Testis (tissue), 3 donors: ENCODE measurements around the gene MAN2B2. TPM values are rescaled to one million over a fixed set of nuclear protein-coding genes. Genes with fewer than 3 reads are reported as not detected.

ENCODE experiments used
- DNase-seq: peaks from one replicate; pipeline ENCODE4 v3.0.0-alpha.2; 2019
- H3K27ac ChIP-seq, 2 donors: fragments of 200-600 bp; sonication (generic); one replicate each; pipeline ENCODE4 v1.5.1; 2019
- H3K27me3 ChIP-seq: fragments of 200-600 bp; sonication (generic); one replicate; pipeline ENCODE4 v1.5.1; 2019
- H3K36me3 ChIP-seq: fragments of 200-600 bp; sonication (generic); one replicate; pipeline ENCODE4 v1.5.1; 2017; ENCODE audit warnings: low read depth; ENCODE audit errors: missing control alignments
- H3K4me1 ChIP-seq: fragments of 200-600 bp; sonication (generic); one replicate; pipeline ENCODE4 v1.5.1; 2019
- H3K4me3 ChIP-seq, 2 donors: fragments of 200-600 bp; sonication (generic); one replicate each; pipeline ENCODE4 v1.5.1; 2017 to 2019
- H3K9me3 ChIP-seq: fragments of 200-600 bp; sonication (generic); one replicate; pipeline ENCODE4 v1.5.1; 2017
- POLR2A ChIP-seq: fragments of 450-650 bp; IDR thresholded peaks from one replicate; pipeline ENCODE4 v1.6.1; 2017; ENCODE audit warnings: antibody characterized with exemption, mild to moderate bottlenecking, moderate library complexity
- WGBS, 2 donors: methylation state at CpG; one replicate each; pipeline ENCODE4 v1.1.5; 2018; 5-methylcytosine and 5-hydroxymethylcytosine counted together
- intact Hi-C: fragments of 100-400 bp; cut with DNase I; formaldehyde crosslinking; loops from one replicate; pipeline ENCODE4 v1.15.1; 2023; ENCODE audit warnings: low total_unique reads
- polyA plus RNA-seq: library from polyadenylated mRNA; stranded (reverse); fragments of 350-450 nt; fragmentation: Illumina TruSeq; extraction: RNeasy Lipid Tissue Mini Kit (QIAGEN cat#74804); gene quantifications from one replicate; pipeline ENCODE4 v1.2.3, GENCODE V29; 2014; ENCODE audit warnings: low read depth, low replicate concordance; ENCODE audit not compliant: insufficient read depth
- total RNA-seq, 2 donors: library from RNA; depleted of rRNA; stranded (reverse); fragments of >200 nt; gene quantifications; one replicate each; pipeline ENCODE4 v1.2.3, GENCODE V29; 2016
- TF ChIP-seq, protein P1 (sequence below), 3 experiments: fragments of 450-650 bp in 2 of 3; fragments of 200-600 bp in 1 of 3; sonication (generic) in 1 of 3; IDR thresholded peaks; one replicate each; pipeline ENCODE4 v1.5.1; 2016 to 2019; ENCODE audit warnings: antibody characterized with exemption in 3 of 3, mild to moderate bottlenecking in 2 of 3, moderate library complexity in 1 of 3

The MAN2B2 gene
- total and polyA plus RNA-seq, 3 donors from 2014 or later: 15.0 to 23.7 (median 17.0) TPM

DNA sequence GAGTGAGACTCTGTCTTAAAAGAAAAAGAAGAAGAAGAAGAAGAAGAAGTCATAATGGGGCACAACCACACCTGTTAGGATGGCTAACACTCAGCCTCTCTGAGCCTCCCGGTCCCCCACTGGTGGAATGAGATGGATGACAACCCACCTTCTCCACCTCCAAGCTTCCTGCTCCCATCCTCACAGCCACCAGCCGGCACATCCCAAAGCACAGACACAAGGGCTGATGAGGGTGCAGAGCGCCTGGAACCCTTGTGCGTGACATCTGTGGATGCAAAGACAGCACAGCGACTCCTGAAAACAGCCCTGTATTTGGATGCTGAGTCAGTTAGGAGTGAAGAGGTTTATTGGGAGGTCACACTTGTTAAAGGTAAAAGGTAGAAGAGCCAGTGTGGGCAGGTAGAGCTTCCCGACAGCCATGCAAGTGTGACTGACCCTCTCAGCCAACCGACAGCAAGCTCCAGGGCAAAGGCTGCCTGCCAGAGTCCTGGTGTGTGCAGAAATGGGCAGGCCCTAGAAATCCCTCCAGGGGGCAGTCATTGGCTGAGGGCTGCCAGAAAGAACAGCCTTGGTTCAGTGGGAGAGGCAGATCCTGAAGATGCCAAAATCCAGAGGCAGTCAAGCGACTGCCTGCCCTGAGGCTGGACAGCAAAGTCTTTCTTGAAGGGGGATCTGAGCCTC lies 26.6 kb upstream of the MAN2B2 start:
- no peak overlapping the region for H3K4me3 ChIP-seq
- 70 to 78% methylated on average over 7 to 8 of the region's 8 CpGs for WGBS, 2 donors
- H3K27ac ChIP-seq: no peak overlapping the region
- intact Hi-C loops: loop anchor here (10.0 kb wide), 1 partner anchor 214 kb away; no protein-coding TSS in a partner anchor
- no peaks in the 10 kb centered on the region for H3K4me1 ChIP-seq
- TF ChIP-seq, protein P1, sequence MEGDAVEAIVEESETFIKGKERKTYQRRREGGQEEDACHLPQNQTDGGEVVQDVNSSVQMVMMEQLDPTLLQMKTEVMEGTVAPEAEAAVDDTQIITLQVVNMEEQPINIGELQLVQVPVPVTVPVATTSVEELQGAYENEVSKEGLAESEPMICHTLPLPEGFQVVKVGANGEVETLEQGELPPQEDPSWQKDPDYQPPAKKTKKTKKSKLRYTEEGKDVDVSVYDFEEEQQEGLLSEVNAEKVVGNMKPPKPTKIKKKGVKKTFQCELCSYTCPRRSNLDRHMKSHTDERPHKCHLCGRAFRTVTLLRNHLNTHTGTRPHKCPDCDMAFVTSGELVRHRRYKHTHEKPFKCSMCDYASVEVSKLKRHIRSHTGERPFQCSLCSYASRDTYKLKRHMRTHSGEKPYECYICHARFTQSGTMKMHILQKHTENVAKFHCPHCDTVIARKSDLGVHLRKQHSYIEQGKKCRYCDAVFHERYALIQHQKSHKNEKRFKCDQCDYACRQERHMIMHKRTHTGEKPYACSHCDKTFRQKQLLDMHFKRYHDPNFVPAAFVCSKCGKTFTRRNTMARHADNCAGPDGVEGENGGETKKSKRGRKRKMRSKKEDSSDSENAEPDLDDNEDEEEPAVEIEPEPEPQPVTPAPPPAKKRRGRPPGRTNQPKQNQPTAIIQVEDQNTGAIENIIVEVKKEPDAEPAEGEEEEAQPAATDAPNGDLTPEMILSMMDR (IDR thresholded peaks at IDR 0.05): peak in 2 of 3 experiments; percentile 28 to 29
- TF ChIP-seq POLR2A: no peak
- no peaks in the 10 kb centered on the region for H3K9me3 ChIP-seq
- no peaks in the 10 kb centered on the region for H3K36me3 ChIP-seq
- peak; percentile 60 for DNase-seq
- no peaks in the 10 kb centered on the region for H3K27me3 ChIP-seq

DNA sequence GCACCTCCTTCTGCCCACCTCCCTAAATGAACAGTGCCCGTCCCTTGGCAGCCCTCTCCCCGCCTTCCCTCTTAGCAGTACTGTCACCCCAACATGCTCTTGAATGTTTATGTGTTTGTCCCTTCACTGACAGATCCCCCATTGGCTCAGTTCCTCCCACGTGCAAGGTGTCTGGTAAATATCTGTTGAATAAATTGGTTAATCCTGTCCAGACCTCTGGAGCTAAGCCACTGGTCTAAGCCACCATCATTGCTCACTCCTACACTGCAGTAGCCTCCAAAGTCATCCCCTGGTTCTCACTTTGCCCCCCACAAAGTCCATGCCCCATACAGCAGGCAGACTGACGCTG lies 26.1 kb upstream of the MAN2B2 start:
- intact Hi-C loops: loop anchor here (10.0 kb wide), 1 partner anchor 214 kb away; no protein-coding TSS in a partner anchor
- no peak for TF ChIP-seq POLR2A
- TF ChIP-seq, protein P1 (IDR thresholded peaks at IDR 0.05): no peak
- H3K27ac ChIP-seq: no peak overlapping the region
- H3K36me3 ChIP-seq: no peaks in the 10 kb centered on the region
- H3K4me1 ChIP-seq: no peaks in the 10 kb centered on the region
- H3K27me3 ChIP-seq: no peaks in the 10 kb centered on the region
- DNase-seq: no peak
- 67 to 71% methylated on average over 3 to 4 of the region's 4 CpGs for WGBS, 2 donors
- H3K9me3 ChIP-seq: no peaks in the 10 kb centered on the region
- no peak overlapping the region for H3K4me3 ChIP-seq

DNA sequence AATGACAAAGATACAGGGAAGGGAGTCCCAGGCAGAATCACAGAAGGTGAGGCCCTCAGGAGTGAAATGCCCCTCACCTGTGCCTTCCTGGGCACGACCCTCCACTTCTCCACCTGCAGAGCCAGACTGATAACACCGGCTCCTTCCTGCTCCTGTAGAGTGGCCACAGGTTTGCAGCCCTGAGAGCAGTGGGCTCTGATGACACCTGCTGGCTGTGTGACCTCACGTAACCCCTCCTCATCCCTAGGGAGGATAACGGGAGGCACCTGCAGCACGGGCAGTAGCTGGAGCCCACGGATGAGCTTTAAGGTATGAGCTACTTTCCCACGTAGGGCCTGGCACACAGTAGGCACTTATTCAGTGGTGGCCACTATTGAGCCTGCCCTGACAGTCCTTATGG lies 25.5 kb upstream of the MAN2B2 start:
- no peak for DNase-seq
- H3K27ac ChIP-seq: no peak overlapping the region
- TF ChIP-seq, protein P1 (IDR thresholded peaks at IDR 0.05): no peak
- no peak for TF ChIP-seq POLR2A
- no peaks in the 10 kb centered on the region for H3K4me1 ChIP-seq
- H3K36me3 ChIP-seq: no peaks in the 10 kb centered on the region
- no peaks in the 10 kb centered on the region for H3K27me3 ChIP-seq
- no peaks in the 10 kb centered on the region for H3K9me3 ChIP-seq
- 49 to 50% methylated on average over 7 of the region's 7 CpGs for WGBS, 2 donors
- no peak overlapping the region for H3K4me3 ChIP-seq
- intact Hi-C loops: loop anchor here (10.0 kb wide), 1 partner anchor 215 kb away; no protein-coding TSS in a partner anchor

DNA sequence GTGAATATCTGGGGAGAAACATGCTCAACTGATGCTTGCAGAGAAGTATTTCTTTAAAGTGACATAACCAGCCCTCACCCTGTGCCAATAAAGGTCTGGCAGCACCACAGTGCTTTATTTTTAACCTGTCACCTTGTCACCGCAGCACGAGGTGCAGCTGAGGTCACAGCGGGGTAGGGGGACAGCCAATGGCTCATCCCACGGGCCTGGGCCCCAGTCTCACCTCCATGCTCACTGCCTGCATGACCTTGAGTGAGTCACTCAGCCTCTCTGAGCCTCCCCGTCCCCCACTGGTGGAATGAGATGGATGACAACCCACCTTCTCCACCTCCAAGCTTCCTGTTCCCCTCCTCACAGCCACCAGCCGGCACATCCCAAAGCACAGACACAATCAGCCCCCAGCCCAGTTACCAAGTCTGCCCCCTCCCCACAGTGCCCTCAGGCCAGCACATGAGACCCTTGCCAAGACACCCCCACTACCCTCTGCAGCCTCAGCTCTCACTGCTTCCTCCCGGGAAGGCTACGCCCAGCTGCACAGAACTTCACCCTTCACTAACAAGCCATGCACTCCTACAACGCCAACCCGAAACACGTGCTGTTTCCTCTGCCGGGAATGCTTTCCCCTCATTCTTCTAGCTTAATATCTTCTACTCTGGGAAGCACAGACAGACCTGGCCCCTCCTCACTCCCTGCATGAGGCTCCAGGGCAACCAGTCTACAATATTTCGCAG lies 24.9 kb upstream of the MAN2B2 start:
- Histone ChIP-seq H3K27ac (no peak overlapping the region), H3K27me3 (no peaks in the 10 kb centered on the region), H3K9me3 (no peaks in the 10 kb centered on the region), H3K4me3 (no peak overlapping the region), H3K4me1 (no peaks in the 10 kb centered on the region), H3K36me3 (no peaks in the 10 kb centered on the region)
- WGBS, 2 donors: 54 to 58% methylated on average over 12 to 13 of the region's 13 CpGs
- DNase-seq: no peak
- no peak for TF ChIP-seq POLR2A
- TF ChIP-seq, protein P1 (IDR thresholded peaks at IDR 0.05): no peak
- intact Hi-C loops: loop anchor here (10.0 kb wide), 1 partner anchor 215 kb away; no protein-coding TSS in a partner anchor
